ENCODE data around the gene GSTO2.

The GSTO2 gene

DNA sequence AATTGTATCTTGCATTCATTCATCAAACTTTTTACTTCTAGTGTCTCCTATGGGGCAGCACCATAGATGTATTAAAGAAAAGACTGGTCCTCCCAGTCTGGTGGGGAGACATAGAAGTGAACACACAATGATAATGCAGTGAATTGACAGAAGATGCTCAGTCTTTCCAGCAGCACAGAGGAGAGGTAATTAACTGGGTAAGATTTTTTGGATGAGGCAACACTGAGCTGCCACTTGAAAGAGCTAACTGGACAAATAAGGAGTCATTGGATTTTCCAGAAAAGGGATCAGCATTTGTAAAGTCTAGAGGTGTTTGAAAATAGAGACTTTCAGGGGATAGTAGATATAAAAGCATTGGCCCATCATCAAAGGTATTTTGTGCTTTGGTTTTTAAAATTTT lies 76.5 kb downstream of the GSTO2 start:
- intact Hi-C loops (cut with micrococcal nuclease): no loop called here

DNA sequence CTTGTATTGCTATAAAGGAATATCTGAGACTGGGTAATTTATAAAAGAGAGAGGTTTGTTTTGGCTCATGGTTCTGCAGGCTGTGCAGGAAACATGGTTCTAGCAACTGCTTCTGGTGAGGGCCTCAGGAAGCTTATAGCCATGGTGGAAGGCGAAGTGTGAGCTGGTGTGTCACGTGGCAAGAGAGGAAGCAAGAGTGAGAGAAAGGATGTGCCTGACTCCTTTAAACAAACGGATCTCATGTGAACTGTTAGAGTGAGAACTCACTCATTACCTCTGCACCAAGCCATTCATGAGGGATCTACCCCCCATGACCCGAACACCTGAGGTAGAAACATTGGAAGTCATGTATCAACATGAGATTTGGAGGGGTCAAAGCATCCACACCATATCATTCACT lies 77.0 kb downstream of the GSTO2 start:
- no peak overlapping the region for H3K4me3 Mint-ChIP-seq
- no peak overlapping the region for H3K27ac Mint-ChIP-seq
- H3K27me3 Mint-ChIP-seq: no peaks in the 10 kb centered on the region
- no peaks in the 10 kb centered on the region for H3K9me3 Mint-ChIP-seq
- no peaks in the 10 kb centered on the region for H3K36me3 Mint-ChIP-seq (ENCODE audit: low read depth)
- peaks cover 21% of the 10 kb centered on the region for H3K4me1 Mint-ChIP-seq (ENCODE audit: low read depth)
- intact Hi-C loops (cut with micrococcal nuclease): no loop called here

More for the DNA sequence above, 76.5 kb downstream of the GSTO2 start:
- Mint-ChIP-seq H3K9me3 (no peaks in the 10 kb centered on the region), H3K4me1 (ENCODE audit: low read depth) (peaks cover 21% of the 10 kb centered on the region), H3K4me3 (no peak overlapping the region), H3K27me3 (no peaks in the 10 kb centered on the region), H3K27ac (no peak overlapping the region), H3K36me3 (ENCODE audit: low read depth) (no peaks in the 10 kb centered on the region)

DNA sequence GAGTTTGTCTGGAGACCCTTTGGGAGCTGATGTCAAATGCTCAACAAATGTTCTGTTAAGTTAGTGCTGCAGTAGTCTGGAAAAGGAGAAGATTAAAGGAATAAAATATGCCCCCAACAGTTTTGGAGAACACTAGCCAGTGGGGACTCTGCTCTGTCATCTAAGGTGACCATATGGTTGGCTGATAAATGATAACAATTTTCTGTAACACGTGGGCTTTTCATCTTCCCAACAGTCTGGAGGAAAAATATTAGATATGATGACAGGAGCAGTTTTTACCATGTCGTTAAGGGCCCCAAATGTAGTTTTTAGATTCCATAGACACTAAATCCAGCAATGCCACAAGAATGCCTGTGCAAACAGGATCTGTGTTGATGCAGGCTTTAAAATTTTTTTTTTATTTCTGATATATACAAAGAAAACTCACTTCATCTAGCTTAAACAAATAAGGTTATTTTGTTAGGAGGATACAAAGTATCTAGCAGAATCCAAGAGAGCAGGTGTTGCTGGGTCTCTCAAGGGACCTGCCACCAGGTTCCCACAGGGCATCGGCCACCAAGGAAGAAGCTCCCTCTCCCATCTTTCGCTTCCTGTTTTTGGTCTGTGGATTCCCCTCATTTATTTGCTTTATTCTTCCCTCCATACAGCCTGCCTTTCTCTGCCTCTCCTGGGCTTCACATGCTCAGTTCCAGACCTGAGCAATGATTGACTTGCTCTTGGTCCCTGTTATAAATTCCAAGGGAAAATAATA lies 78.5 kb downstream of the GSTO2 start:
- Mint-ChIP-seq H3K9me3 (no peaks in the 10 kb centered on the region), H3K36me3 (ENCODE audit: low read depth) (no peaks in the 10 kb centered on the region), H3K27me3 (no peaks in the 10 kb centered on the region), H3K4me3 (no peak overlapping the region), H3K27ac (no peak overlapping the region), H3K4me1 (ENCODE audit: low read depth) (peaks cover 21% of the 10 kb centered on the region)
- intact Hi-C loops (cut with micrococcal nuclease): no loop called here

DNA sequence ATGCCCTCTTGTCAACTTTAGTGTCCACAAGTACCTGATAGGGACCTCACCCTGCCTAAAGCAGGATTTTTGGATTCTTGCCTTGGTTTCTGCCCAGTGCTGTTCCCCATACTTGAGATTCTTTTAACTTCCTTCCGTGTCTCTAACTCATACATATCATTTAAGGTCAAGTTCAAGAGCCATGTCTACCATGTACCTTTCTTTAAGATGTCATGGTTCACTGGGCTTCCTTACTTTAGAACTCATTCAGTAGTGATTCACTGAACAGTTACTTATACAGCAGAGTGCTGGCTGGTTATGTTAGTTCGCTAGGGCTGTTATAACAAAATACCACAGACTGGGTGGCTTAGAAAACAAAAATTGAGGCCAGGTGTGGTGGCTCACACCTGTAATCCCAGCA lies 79.6 kb downstream of the GSTO2 start:
- H3K27ac Mint-ChIP-seq: no peak overlapping the region
- H3K36me3 Mint-ChIP-seq (ENCODE audit: low read depth): no peaks in the 10 kb centered on the region
- intact Hi-C loops (cut with micrococcal nuclease): no loop called here
- no peaks in the 10 kb centered on the region for H3K27me3 Mint-ChIP-seq
- no peak overlapping the region for H3K4me3 Mint-ChIP-seq
- no peaks in the 10 kb centered on the region for H3K9me3 Mint-ChIP-seq
- peaks cover 21% of the 10 kb centered on the region for H3K4me1 Mint-ChIP-seq (ENCODE audit: low read depth)

DNA sequence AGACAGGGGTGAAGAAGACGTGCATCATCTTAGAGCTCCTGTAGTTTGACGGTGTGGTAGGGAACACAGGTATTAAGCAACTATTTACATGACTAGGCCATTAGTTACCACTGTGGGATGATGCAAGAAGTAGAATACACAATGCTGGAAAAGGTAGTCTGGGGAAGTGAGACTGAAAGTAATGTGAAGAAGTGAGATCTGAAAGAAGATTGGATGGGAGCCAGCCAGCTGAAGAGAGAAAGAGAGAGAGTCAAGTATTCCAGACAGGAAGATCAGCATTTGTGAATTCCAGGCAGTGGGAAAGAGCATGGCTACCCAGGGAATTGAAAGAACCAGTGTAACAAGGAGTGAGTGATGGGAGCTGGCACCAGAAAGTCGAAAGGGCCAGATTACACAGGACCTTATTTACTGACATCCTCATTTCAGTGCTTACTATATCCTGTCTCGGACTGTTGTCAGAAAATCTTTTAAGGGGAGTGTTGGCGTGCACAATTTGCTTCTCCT lies 80.7 kb downstream of the GSTO2 start:
- H3K36me3 Mint-ChIP-seq (ENCODE audit: low read depth): no peaks in the 10 kb centered on the region
- intact Hi-C loops (cut with micrococcal nuclease): loop anchor here (1.0 to 5.0 kb wide), 4 partner anchors 44 to 432 kb away; partner anchors contain the start of genes SFR1 and STN1
- H3K4me3 Mint-ChIP-seq: no peak overlapping the region
- no peaks in the 10 kb centered on the region for H3K9me3 Mint-ChIP-seq
- peaks cover 21% of the 10 kb centered on the region for H3K4me1 Mint-ChIP-seq (ENCODE audit: low read depth)
- no peaks in the 10 kb centered on the region for H3K27me3 Mint-ChIP-seq
- H3K27ac Mint-ChIP-seq: no peak overlapping the region

DNA sequence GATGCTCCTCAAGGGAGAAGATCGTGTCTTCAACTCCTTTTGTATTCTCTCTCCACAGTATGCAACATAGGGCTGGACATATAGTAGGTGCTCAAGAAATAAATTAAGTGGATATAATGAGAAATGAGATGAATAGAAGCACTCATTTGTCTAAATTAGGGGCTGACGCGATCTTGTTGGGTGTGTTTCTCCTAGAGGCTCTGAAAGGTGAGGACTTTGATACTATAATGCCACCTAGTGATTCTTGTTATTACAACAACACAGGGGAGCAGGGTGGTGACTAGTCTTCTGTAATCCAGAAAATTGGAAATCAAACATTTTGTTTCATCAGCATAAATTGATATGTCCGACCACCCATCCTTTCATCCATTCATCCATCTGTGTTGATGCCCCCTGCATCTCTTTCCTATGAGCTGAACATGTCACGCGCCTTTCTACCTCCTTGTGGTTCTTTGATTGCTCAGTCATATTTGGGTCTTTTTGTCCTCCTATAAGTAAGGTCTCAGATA lies 81.2 kb downstream of the GSTO2 start:
- intact Hi-C loops (cut with micrococcal nuclease): loop anchor here (1.0 to 5.0 kb wide), 3 partner anchors 59 to 433 kb away; partner anchors contain the start of genes SFR1 and STN1
- Mint-ChIP-seq H3K27me3 (no peaks in the 10 kb centered on the region), H3K4me1 (ENCODE audit: low read depth) (peaks cover 21% of the 10 kb centered on the region), H3K9me3 (no peaks in the 10 kb centered on the region), H3K36me3 (ENCODE audit: low read depth) (no peaks in the 10 kb centered on the region), H3K4me3 (no peak overlapping the region), H3K27ac (no peak overlapping the region)

DNA sequence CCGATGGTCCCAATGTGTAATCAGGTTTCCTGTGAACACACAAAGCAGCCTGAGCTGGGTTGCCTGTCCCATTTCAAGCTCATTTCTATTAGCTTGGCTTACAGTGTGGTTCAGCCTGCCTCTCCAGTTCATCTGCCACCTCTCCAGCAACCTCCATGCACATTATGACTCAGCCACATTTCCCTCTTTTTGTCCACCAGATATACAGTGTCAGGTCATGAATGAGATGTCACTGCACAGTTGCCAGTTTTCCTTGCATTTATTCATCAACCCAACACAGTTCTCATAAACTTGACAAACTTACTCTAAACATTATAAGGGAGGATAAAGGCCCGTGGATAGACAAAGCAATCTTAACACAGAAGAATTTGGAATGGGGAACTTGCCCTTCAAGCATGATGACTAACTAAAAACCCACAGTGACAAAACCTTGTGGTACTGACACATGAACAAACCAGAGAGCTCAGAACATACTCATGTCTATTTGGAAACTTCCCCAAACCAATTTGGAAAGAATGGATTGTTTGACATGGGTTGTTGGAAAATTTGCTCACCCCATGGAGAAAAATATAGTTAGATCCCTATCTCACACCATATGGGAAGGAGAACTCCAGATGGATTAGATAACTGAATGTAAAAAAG lies 82.2 kb downstream of the GSTO2 start:
- H3K4me3 Mint-ChIP-seq: peak overlapping the region; percentile 57
- intact Hi-C loops (cut with micrococcal nuclease): loop anchor here (1.0 to 5.0 kb wide), 3 partner anchors 13 to 434 kb away; partner anchors contain the start of genes ITPRIP, SFR1 and STN1

DNA sequence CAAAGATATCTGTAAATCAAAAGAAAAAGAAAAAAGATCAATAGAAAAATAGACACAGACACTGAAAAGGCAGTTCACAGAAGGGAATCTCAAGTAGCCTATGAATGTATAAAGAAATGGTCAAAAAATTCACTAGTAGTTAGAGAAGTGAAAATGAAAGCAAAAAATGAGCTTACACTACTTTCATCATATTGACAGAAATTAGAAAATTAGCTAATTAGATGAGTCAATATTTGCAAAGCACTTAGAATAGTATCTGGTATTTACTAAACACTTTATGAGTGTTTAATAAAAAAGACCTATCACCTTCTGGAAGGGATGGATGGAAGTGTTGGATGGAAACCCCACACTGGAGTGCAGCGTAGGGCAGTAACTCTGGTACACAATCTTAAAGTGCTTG lies 82.9 kb downstream of the GSTO2 start:
- H3K4me3 Mint-ChIP-seq: no peak overlapping the region

More for the DNA sequence above, 82.2 kb downstream of the GSTO2 start:
- Mint-ChIP-seq H3K4me1 (ENCODE audit: low read depth) (peaks cover 15% of the 10 kb centered on the region), H3K27ac (no peak overlapping the region), H3K27me3 (no peaks in the 10 kb centered on the region), H3K9me3 (no peaks in the 10 kb centered on the region), H3K36me3 (ENCODE audit: low read depth) (no peaks in the 10 kb centered on the region)

DNA sequence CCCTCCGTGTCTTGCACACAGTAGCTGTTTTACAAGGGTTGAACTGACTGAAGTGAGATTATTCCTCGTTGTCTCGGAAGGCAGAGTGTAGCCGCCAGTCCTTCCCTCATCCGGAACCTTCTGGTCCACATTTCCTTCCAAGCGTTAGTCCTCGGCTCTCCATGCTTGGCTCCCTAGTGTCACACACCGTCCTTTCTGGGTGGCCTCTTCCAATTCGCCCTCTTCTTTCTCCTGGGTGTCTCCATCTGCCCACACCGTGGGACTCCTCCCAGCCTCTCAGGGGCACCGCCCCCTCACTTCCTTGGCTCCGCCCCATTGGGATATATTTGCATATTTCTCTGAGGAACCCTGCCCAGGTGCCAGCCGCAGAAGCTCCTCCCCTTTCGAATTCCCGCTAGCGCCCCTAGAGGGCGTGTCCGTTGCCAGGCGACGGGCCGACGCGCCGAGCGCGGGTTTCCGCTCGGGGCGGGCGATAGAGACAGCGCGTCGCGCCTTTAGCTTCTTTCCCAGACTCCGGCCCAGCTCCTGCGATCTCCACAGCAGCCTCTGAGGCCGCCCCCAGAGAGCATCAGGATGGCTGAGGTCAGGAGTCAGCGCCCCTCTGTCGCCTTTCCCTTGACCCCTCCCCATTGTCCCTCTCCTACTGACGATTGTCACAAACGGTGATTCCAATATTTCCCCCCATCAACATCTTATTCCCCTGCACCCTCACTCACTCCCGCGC lies 84.5 kb downstream of the GSTO2 start, which contains the start of gene CFAP58:
Gene CFAP58, plus strand, starts transcription at position 509 of the 724 bp plus-strand sequence. Its CDS starts 65 bp downstream, at position 574.
- Mint-ChIP-seq H3K27me3 (no peaks in the 10 kb centered on the region), H3K9me3 (no peaks in the 10 kb centered on the region), H3K27ac (no peak within 1 kb of the TSS), H3K4me3 (no peak within 1 kb of the TSS), H3K4me1 (ENCODE audit: low read depth) (peaks cover 2% of the 10 kb centered on the region), H3K36me3 (ENCODE audit: low read depth) (no peaks in the 10 kb centered on the region)
- intact Hi-C loops (cut with micrococcal nuclease): loop anchor here (5.0 kb wide), 2 partner anchors 231 to 436 kb away; partner anchors contain the start of genes SFR1 and STN1

More for the DNA sequence above, 82.9 kb downstream of the GSTO2 start:
- H3K27ac Mint-ChIP-seq: no peak overlapping the region
- no peaks in the 10 kb centered on the region for H3K9me3 Mint-ChIP-seq
- no peaks in the 10 kb centered on the region for H3K36me3 Mint-ChIP-seq (ENCODE audit: low read depth)
- H3K4me1 Mint-ChIP-seq (ENCODE audit: low read depth): peaks cover 13% of the 10 kb centered on the region
- no peaks in the 10 kb centered on the region for H3K27me3 Mint-ChIP-seq
- intact Hi-C loops (cut with micrococcal nuclease): loop anchor here (1.0 to 5.0 kb wide), 3 partner anchors 14 to 435 kb away; partner anchors contain the start of genes ITPRIP, SFR1 and STN1
